CD14-positive monocyte (primary cell): ENCODE measurements around the gene CRIM1. TPM values are rescaled to one million over a fixed set of nuclear protein-coding genes. Genes with fewer than 3 reads are reported as not detected.

ENCODE experiments used
- DNase-seq, 3 donors: peaks; one replicate each; pipeline ENCODE4 v3.0.0-alpha.2; 2011 to 2022
- H2AFZ ChIP-seq: 2 replicates; pipeline ENCODE4 v1.6.0; 2012; ENCODE audit warnings: mild to moderate bottlenecking, low read depth, low read length, inconsistent platforms; ENCODE audit not compliant: insufficient read depth, poor library complexity, severe bottlenecking
- H3K27ac ChIP-seq, 2 donors: 1 replicate in 1 of 2; 2 replicates in 1 of 2; pipeline ENCODE4 v1.5.1; 2012 to 2013; ENCODE audit warnings: low read length in 2 of 2, control low read depth in 1 of 2, inconsistent platforms in 1 of 2, low read depth in 1 of 2, mild to moderate bottlenecking in 1 of 2
- H3K27me3 ChIP-seq, 2 donors: one replicate each; pipeline versions ENCODE4 v1.6.0 to v1.6.1; 2011 to 2013; ENCODE audit warnings: low read length in 2 of 2; ENCODE audit not compliant: control insufficient read depth in 2 of 2, insufficient read depth in 2 of 2
- H3K36me3 ChIP-seq, 2 donors: replicated peaks in 1 of 2; 1 replicate in 1 of 2; 2 replicates in 1 of 2; pipeline versions ENCODE4 v1.5.1 to v1.6.1; 2012 to 2013; ENCODE audit warnings: low read length in 2 of 2, control low read depth in 1 of 2, inconsistent platforms in 1 of 2, mild to moderate bottlenecking in 1 of 2; ENCODE audit not compliant: insufficient read depth in 2 of 2, control insufficient read depth in 1 of 2
- H3K4me1 ChIP-seq, 2 donors: 1 replicate in 1 of 2; 2 replicates in 1 of 2; pipeline versions ENCODE4 v1.5.1 to v1.6.1; 2012 to 2013; ENCODE audit warnings: low read length in 2 of 2, control low read depth in 1 of 2, inconsistent platforms in 1 of 2, mild to moderate bottlenecking in 1 of 2, moderate library complexity in 1 of 2; ENCODE audit not compliant: insufficient read depth in 2 of 2, control insufficient read depth in 1 of 2
- H3K4me2 ChIP-seq: replicated peaks from 2 replicates; pipeline ENCODE3; 2012; ENCODE audit warnings: low read length, moderate library complexity, mild to moderate bottlenecking; ENCODE audit not compliant: poor library complexity, severe bottlenecking; ENCODE audit errors: extremely low read depth
- H3K4me3 ChIP-seq, 3 experiments: fragments of 200-600 bp in 1 of 3; sonication (generic) in 1 of 3; replicated peaks in 1 of 3; 1 replicate in 2 of 3; 2 replicates in 1 of 3; pipeline ENCODE4 v1.5.1; 2011 to 2013; ENCODE audit warnings: low read length in 3 of 3, mild to moderate bottlenecking in 3 of 3, control low read depth in 2 of 3, low read depth in 2 of 3, inconsistent platforms in 1 of 3, moderate library complexity in 1 of 3
- H3K79me2 ChIP-seq: 2 replicates; pipeline ENCODE4 v1.6.0; 2012; ENCODE audit warnings: mild to moderate bottlenecking, control low read depth, inconsistent platforms, low read length, moderate library complexity; ENCODE audit not compliant: insufficient read depth
- H3K9ac ChIP-seq: 2 replicates; pipeline ENCODE4 v1.6.0; 2017; ENCODE audit warnings: low read length, mild to moderate bottlenecking; ENCODE audit not compliant: insufficient read depth, poor library complexity, severe bottlenecking
- H3K9me3 ChIP-seq, 2 donors: replicated peaks in 1 of 2; 1 replicate in 1 of 2; 2 replicates in 1 of 2; pipeline versions ENCODE4 v1.5.1 to v1.6.1; 2012 to 2013; ENCODE audit warnings: low read length in 2 of 2, control low read depth in 1 of 2; ENCODE audit not compliant: control insufficient read depth in 1 of 2, insufficient read depth in 1 of 2
- H4K20me1 ChIP-seq: 2 replicates; pipeline ENCODE4 v1.6.0; 2012; ENCODE audit warnings: mild to moderate bottlenecking, low read length, control low read depth, moderate library complexity; ENCODE audit not compliant: insufficient read depth
- H3K27ac Mint-ChIP-seq, 7 donors: one replicate each; pipeline ENCODE4 v1.8.0; 2020; ENCODE audit warnings: mild to moderate bottlenecking in 7 of 7, mixed read lengths in 7 of 7, moderate library complexity in 6 of 7, inconsistent platforms in 2 of 7
- H3K27me3 Mint-ChIP-seq, 3 donors: one replicate each; pipeline ENCODE4 v1.8.0; 2021 to 2022; ENCODE audit warnings: low read depth in 3 of 3, mild to moderate bottlenecking in 3 of 3, mixed read lengths in 3 of 3, moderate library complexity in 3 of 3, inconsistent platforms in 1 of 3
- H3K36me3 Mint-ChIP-seq, 2 donors: one replicate each; pipeline ENCODE4 v1.8.0; 2020; ENCODE audit warnings: mixed read lengths in 2 of 2, inconsistent platforms in 1 of 2, mild to moderate bottlenecking in 1 of 2
- H3K4me1 Mint-ChIP-seq: one replicate; pipeline ENCODE4 v1.8.0; 2020; ENCODE audit warnings: mild to moderate bottlenecking, mixed read lengths
- H3K4me3 Mint-ChIP-seq, 2 donors: one replicate each; pipeline ENCODE4 v1.8.0; 2020; ENCODE audit warnings: mild to moderate bottlenecking in 2 of 2, mixed read lengths in 2 of 2, moderate library complexity in 1 of 2
- H3K9me3 Mint-ChIP-seq, 7 donors: one replicate each; pipeline ENCODE4 v1.8.0; 2020 to 2022; ENCODE audit warnings: mixed read lengths in 7 of 7, mild to moderate bottlenecking in 6 of 7, moderate library complexity in 6 of 7, inconsistent platforms in 2 of 7
- WGBS: methylation state at CpG from one replicate; pipeline ENCODE4 v1.1.5; 2013; ENCODE audit warnings: missing lambda C conversion rate; ENCODE audit not compliant: insufficient coverage; 5-methylcytosine and 5-hydroxymethylcytosine counted together
- intact Hi-C, 2 donors: fragments of 100-400 bp; cut with micrococcal nuclease; formaldehyde crosslinking; loops; one replicate each; pipeline versions ENCODE4 v1.15.0 to v1.15.1; 2023
- polyA plus RNA-seq, 3 donors: library from polyadenylated mRNA; depleted of rRNA in 1 of 3; unstranded in 2 of 3; stranded (reverse) in 1 of 3; fragments of 300-500 nt in 2 of 3; fragments of >200 nt in 1 of 3; fragmentation: Illumina TruSeq in 2 of 3; gene quantifications; 1 replicate in 2 of 3; 2 replicates in 1 of 3; pipeline ENCODE4 v1.2.3, GENCODE V29; 2012 to 2021
- TF ChIP-seq, protein P1 (sequence below): fragments of 200-600 bp; IDR thresholded peaks from one replicate; pipeline ENCODE4 v1.8.0; 2022; ENCODE audit warnings: antibody characterized with exemption, mild to moderate bottlenecking

The CRIM1 gene
- polyA plus RNA-seq, 3 donors = 0.08 to 0.27 TPM; not detected in 1

GRCh38 chr2:36413218-36413617, 57.6 kb downstream of the CRIM1 start:
- Histone ChIP-seq H3K4me2 (no peak overlapping the region), H2AFZ (no peak overlapping the region), H3K36me3 (no peaks in the 10 kb centered on the region), H3K9me3 (no peaks in the 10 kb centered on the region), H3K27me3 (no peaks in the 10 kb centered on the region), H3K4me3 (no peak overlapping the region), H3K4me1 (no peaks in the 10 kb centered on the region), H3K79me2 (no peaks in the 10 kb centered on the region), H3K9ac (no peak overlapping the region), H3K27ac (no peak overlapping the region), H4K20me1 (no peaks in the 10 kb centered on the region)
- intact Hi-C loops = no loop called here
- no peak for DNase-seq
- TF ChIP-seq, protein P1, sequence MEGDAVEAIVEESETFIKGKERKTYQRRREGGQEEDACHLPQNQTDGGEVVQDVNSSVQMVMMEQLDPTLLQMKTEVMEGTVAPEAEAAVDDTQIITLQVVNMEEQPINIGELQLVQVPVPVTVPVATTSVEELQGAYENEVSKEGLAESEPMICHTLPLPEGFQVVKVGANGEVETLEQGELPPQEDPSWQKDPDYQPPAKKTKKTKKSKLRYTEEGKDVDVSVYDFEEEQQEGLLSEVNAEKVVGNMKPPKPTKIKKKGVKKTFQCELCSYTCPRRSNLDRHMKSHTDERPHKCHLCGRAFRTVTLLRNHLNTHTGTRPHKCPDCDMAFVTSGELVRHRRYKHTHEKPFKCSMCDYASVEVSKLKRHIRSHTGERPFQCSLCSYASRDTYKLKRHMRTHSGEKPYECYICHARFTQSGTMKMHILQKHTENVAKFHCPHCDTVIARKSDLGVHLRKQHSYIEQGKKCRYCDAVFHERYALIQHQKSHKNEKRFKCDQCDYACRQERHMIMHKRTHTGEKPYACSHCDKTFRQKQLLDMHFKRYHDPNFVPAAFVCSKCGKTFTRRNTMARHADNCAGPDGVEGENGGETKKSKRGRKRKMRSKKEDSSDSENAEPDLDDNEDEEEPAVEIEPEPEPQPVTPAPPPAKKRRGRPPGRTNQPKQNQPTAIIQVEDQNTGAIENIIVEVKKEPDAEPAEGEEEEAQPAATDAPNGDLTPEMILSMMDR = no peak
- H3K4me3 Mint-ChIP-seq = no peak overlapping the region
- peaks cover 3% of the 10 kb centered on the region for H3K4me1 Mint-ChIP-seq
- H3K9me3 Mint-ChIP-seq = no peaks in the 10 kb centered on the region
- peaks cover 0 to 1% (median 0%) of the 10 kb centered on the region in 3 donors for H3K27me3 Mint-ChIP-seq
- 100% methylated on average over 2 of the region's 4 CpGs for WGBS
- H3K27ac Mint-ChIP-seq = no peak overlapping the region
- no peaks in the 10 kb centered on the region for H3K36me3 Mint-ChIP-seq

GRCh38 chr2:36414307-36414706, 58.7 kb downstream of the CRIM1 start:
- no peaks in the 10 kb centered on the region for H3K79me2 ChIP-seq
- no peaks in the 10 kb centered on the region for H4K20me1 ChIP-seq
- TF ChIP-seq, protein P1 = no peak
- Mint-ChIP-seq H3K4me1 (peaks cover 3% of the 10 kb centered on the region), H3K4me3 (no peak overlapping the region), H3K36me3 (no peaks in the 10 kb centered on the region), H3K27ac (no peak overlapping the region), H3K9me3 (no peaks in the 10 kb centered on the region), H3K27me3 (peaks cover 0 to 1% (median 0%) of the 10 kb centered on the region in 3 donors)
- H3K27me3 ChIP-seq = no peaks in the 10 kb centered on the region
- WGBS = 93% methylated on average over 3 of the region's 4 CpGs
- no peak overlapping the region for H2AFZ ChIP-seq
- no peak overlapping the region for H3K4me3 ChIP-seq
- H3K4me2 ChIP-seq = no peak overlapping the region
- H3K4me1 ChIP-seq = no peaks in the 10 kb centered on the region
- no peak for DNase-seq
- no peak overlapping the region for H3K27ac ChIP-seq
- H3K9ac ChIP-seq = no peak overlapping the region
- no peaks in the 10 kb centered on the region for H3K9me3 ChIP-seq
- no peaks in the 10 kb centered on the region for H3K36me3 ChIP-seq
- intact Hi-C loops = no loop called here
